Measurements from ENCODE around the gene UBD. TPM values are rescaled to one million over a fixed set of nuclear protein-coding genes. Genes with fewer than 3 reads are reported as not detected.

The UBD gene
- polyA plus RNA-seq (2012; ENCODE audit: insufficient read depth, insufficient read length): not detected

GRCh38 chr6:29559524-29560287, at the start of gene UBD:
Gene UBD (minus strand): TSS chr6:29559732. CDS start chr6:29559701, 31 bp downstream.
- DNase-seq (ENCODE audit: low read depth, low spot score): no peak
- no peak within 1 kb of the TSS for H3K4me3 ChIP-seq (ENCODE audit: low read length)

- H3K4me3 ChIP-seq (ENCODE audit: low read length): no peak overlapping the region
- no peak for DNase-seq (ENCODE audit: low read depth, low spot score)
These were observed 48.6 kb upstream of the UBD start for GRCh38 chr6:29608131-29608530.

GRCh38 chr6:29603930-29604329, 44.4 kb upstream of the UBD start:
- DNase-seq (ENCODE audit: low read depth, low spot score): no peak

GRCh38 chr6:29603456-29603855, 43.9 kb upstream of the UBD start:
- no peak for DNase-seq (ENCODE audit: low read depth, low spot score)

More at GRCh38 chr6:29603930-29604329, 44.4 kb upstream of the UBD start:
- H3K4me3 ChIP-seq (ENCODE audit: low read length): no peak overlapping the region

GRCh38 chr6:29602564-29603361, 43.2 kb upstream of the UBD start:
- DNase-seq (ENCODE audit: low read depth, low spot score): peak; percentile 30

More at GRCh38 chr6:29603456-29603855, 43.9 kb upstream of the UBD start:
- no peak overlapping the region for H3K4me3 ChIP-seq (ENCODE audit: low read length)

GRCh38 chr6:29598172-29598747, 38.7 kb upstream of the UBD start:
- H3K4me3 ChIP-seq (ENCODE audit: low read length): no peak overlapping the region
- DNase-seq (ENCODE audit: low read depth, low spot score): no peak

More at GRCh38 chr6:29602564-29603361, 43.2 kb upstream of the UBD start:
- no peak overlapping the region for H3K4me3 ChIP-seq (ENCODE audit: low read length)

GRCh38 chr6:29597184-29597583, 37.7 kb upstream of the UBD start:
- no peak for DNase-seq (ENCODE audit: low read depth, low spot score)
- H3K4me3 ChIP-seq (ENCODE audit: low read length): no peak overlapping the region

GRCh38 chr6:29596381-29596900, 36.9 kb upstream of the UBD start:
- H3K4me3 ChIP-seq (ENCODE audit: low read length): no peak overlapping the region
- no peak for DNase-seq (ENCODE audit: low read depth, low spot score)

GRCh38 chr6:29593199-29593855, 33.8 kb upstream of the UBD start:
- no peak overlapping the region for H3K4me3 ChIP-seq (ENCODE audit: low read length)

GRCh38 chr6:29591677-29592076, 32.1 kb upstream of the UBD start:
- no peak overlapping the region for H3K4me3 ChIP-seq (ENCODE audit: low read length)

More at GRCh38 chr6:29593199-29593855, 33.8 kb upstream of the UBD start:
- no peak for DNase-seq (ENCODE audit: low read depth, low spot score)

GRCh38 chr6:29590218-29590808, 30.8 kb upstream of the UBD start:
- H3K4me3 ChIP-seq (ENCODE audit: low read length): no peak overlapping the region
- no peak for DNase-seq (ENCODE audit: low read depth, low spot score)

More at GRCh38 chr6:29591677-29592076, 32.1 kb upstream of the UBD start:
- DNase-seq (ENCODE audit: low read depth, low spot score): no peak

- no peak overlapping the region for H3K4me3 ChIP-seq (ENCODE audit: low read length)
- DNase-seq (ENCODE audit: low read depth, low spot score): peak; percentile 39
These were observed 30.0 kb upstream of the UBD start for GRCh38 chr6:29589423-29590048.

- H3K4me3 ChIP-seq (ENCODE audit: low read length): no peak within 1 kb of the TSS
- DNase-seq (ENCODE audit: low read depth, low spot score): no peak
These were observed 25.3 kb upstream of the UBD start, which contains the start of gene OR2H2 for GRCh38 chr6:29584821-29585220. Gene OR2H2 (plus strand): TSS chr6:29585121. CDS start chr6:29587945, 2,824 bp downstream.

- no peak for DNase-seq (ENCODE audit: low read depth, low spot score)
- no peak overlapping the region for H3K4me3 ChIP-seq (ENCODE audit: low read length)
These were observed 18.0 kb upstream of the UBD start for GRCh38 chr6:29577544-29577943.

- DNase-seq (ENCODE audit: low read depth, low spot score): no peak
- no peak overlapping the region for H3K4me3 ChIP-seq (ENCODE audit: low read length)
These were observed 16.5 kb upstream of the UBD start for GRCh38 chr6:29576056-29576455.

GRCh38 chr6:29567991-29568390, 8.5 kb upstream of the UBD start:
- DNase-seq (ENCODE audit: low read depth, low spot score): no peak
- no peak overlapping the region for H3K4me3 ChIP-seq (ENCODE audit: low read length)

GRCh38 chr6:29567541-29567940, 8.0 kb upstream of the UBD start:
- no peak overlapping the region for H3K4me3 ChIP-seq (ENCODE audit: low read length)
- no peak for DNase-seq (ENCODE audit: low read depth, low spot score)

- no peak for DNase-seq (ENCODE audit: low read depth, low spot score)
- no peak overlapping the region for H3K4me3 ChIP-seq (ENCODE audit: low read length)
These were observed 7.3 kb upstream of the UBD start for GRCh38 chr6:29566856-29567255.
